ENCODE measurements around the gene MCOLN1.

Gene MCOLN1

GRCh38 chr19:7522072-7522922 lies at the start of gene MCOLN1:
MCOLN1 (plus strand) TSS chr19:7522624; CDS start chr19:7522751, 127 bp downstream.
- DNase-seq (ENCODE audit: low read depth) = peak; percentile 93

DNA sequence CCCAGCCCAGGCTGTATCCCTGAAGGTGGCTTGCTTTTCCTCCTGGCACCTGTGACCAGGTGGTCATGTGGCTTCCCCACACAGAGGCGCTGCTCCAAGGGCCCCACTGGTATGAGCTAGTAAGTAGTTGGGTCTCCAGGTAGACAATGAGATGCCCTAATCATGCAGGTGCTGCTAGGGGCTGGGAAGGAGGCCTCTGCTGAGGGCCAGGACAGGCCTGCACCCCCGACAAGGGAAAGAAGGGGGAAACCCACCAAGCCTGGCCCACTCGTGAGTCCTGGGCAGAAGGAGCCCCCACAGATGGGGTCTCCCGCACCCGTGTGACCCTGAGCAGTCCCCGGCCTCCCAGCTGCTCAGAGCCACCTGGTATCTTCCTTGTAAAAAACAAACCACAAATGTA lies 46.8 kb upstream of the MCOLN1 start:
- DNase-seq (ENCODE audit: low read depth) = no peak

DNA sequence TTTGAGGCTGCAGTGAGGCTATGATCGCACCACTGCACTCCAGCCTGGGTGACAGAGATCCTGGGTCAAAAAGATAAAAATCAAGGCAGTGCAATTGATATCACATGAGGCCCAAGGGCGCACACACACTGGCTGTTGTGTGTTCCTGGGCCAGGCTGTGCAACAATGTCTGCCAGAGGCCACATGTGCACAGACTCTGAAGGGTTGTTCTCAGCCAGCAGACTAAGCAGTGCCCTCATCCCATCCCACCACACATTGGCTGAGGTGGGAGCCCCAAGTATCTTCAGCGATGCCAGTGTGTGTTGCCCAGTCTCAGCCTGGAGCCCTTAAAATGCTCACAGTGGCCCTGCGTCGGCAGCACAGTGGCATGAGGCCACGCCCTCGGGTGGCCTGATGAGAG lies 46.2 kb upstream of the MCOLN1 start:
- DNase-seq (ENCODE audit: low read depth) = no peak

DNA sequence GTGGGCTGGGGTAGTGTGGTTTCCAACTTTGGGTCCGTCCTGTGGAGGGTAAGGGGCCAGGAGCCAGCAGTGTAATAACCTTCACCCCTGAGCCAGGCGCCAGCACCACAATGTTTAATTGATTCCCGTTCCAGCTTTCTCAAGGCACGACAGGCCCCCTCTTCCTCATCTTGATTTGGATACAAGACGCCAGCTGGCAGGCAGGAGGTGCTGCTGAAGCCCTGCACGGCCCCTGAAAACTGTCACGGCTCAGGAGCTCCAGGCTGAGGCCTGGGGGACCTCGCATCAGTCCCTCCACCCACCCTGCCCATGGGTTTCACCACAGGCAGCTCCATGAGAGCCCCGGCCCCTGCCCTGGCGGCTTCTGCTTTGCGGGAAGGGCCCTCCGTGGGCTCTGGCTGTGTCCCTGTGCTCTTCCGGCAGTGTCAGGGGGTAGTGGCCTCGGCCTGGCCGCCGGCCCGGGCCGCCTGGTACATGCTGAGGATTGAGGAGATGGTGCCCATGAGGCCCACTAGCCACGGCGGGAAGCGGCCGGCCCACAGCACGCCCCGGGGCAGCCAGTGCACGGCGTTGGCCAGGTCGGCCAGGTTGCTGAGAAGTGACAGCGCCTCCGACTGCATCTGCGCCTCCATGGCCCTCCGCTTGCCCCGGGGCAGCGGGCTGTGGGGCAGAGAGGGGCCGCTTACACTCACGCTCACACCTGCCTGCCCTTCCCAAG lies 45.5 kb upstream of the MCOLN1 start:
- DNase-seq (ENCODE audit: low read depth) = no peak

DNA sequence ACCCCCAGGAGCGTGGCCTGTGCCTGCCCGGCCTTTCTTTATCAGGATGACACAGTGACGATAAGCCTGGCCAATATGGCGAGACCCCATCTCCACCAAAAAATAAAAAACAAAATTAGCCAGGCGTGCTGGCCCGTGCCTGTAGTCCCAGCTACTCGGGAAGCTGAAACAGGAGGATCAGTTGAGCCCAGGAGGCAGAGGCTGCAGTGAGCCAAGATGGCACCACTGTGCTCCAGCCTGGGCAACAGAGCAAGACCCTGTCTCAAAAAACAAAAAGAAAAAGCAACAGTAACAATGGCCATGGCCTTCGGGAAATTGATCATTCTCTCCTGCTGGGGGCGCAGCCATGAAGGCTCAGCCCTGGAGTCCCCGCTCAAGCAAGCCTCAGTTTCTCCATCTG lies 44.7 kb upstream of the MCOLN1 start:
- no peak for DNase-seq (ENCODE audit: low read depth)

DNA sequence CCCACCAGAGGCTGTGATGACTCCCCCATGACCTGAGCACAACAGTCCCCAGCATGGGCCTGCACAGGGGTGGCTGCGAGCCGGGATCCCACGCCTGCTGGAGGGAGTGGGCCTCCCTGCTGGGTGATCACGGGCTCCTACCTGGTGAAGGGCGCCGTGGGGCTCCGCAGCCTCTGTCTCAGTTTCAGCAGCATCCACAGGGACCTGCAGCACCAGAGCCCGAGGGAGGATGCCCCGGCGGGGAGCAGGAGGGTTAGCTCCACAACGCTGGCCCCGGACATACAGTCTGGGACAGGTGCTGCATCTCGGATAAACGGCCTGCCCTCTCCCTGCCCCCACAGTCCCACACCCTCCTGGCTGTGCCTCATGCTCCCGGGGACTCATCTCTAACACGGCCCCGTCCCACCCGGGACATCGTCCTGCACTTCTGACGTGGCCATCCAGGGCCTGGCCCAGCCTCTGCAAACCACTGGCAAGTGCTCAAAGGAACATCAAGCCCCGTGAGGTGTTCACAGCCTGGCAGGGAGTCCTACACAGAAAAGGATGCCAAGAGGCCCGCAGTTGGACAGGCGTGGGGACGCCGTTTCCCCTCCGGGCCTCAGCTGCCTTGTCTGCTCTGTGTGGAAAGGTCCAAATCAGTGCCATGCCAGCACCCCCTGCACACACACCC lies 44.1 kb upstream of the MCOLN1 start:
- DNase-seq (ENCODE audit: low read depth) = no peak

GRCh38 chr19:7478843-7479227 lies 43.6 kb upstream of the MCOLN1 start:
- DNase-seq (ENCODE audit: low read depth) = no peak

DNA sequence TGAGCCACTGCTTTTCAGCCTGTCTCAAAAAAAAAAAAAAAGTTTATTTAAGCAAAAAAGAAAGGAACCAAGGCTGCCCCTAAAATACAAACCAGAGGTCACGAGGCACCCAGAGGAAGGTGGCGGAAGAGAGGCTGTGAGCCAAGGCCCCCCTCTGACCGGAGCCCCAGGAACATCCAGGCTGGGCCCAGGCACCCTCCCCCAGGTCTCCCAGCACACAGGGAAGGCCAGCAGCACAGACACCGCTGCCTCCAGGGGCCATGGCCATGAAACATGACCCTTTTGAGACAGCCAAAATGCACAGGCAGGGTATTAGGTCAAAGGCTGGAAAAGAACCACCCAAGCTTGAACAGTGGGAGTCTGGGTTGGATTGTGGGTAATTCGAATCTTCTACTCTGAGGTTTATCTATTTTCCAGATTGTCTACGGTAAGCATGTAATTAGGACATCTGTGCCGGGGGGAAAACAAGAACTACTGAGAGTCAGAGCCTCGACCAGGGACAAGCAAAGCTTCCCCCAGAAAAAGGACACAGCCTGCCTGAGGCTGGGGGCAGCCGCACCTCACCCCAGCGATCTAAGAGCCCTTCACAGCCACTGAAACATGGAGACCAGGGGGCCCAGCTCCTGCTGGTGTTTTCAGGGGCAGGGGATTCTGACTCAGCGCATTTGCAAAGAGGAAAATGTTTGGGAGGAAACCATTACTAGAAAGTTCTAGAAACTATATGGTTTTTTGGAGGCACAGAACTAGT lies 42.0 kb upstream of the MCOLN1 start:
- no peak for DNase-seq (ENCODE audit: low read depth)

- DNase-seq (ENCODE audit: low read depth) = no peak
Observed at GRCh38 chr19:7480970-7481255, 41.5 kb upstream of the MCOLN1 start.

- no peak for DNase-seq (ENCODE audit: low read depth)
Observed at GRCh38 chr19:7482584-7483439, 39.6 kb upstream of the MCOLN1 start.

DNA sequence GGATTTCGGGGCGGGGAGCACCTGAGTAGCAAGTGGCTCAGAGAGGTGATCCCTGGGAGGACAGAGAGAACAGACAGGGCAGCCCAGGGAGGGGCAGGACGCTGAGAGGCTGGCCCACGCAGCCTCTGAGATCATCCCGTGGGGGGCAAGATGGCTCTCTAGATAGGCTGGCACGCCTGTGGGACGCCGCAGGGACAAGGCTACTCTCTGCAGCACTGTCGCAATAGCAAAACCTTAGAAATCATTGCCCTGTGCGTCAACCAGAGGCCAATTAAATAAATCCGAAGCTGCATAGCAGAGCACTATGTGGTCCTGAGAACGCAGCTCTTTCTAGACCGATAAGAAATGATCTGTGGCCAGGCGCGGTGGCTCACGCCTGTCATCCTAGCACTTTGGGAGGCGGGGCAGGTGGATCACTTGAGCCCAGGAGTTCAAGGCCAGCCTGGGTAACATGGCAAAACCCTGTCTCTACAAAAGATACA lies 38.7 kb upstream of the MCOLN1 start:
- no peak for DNase-seq (ENCODE audit: low read depth)

- DNase-seq (ENCODE audit: low read depth) = no peak
Observed at GRCh38 chr19:7486923-7487322, 35.5 kb upstream of the MCOLN1 start.

DNA sequence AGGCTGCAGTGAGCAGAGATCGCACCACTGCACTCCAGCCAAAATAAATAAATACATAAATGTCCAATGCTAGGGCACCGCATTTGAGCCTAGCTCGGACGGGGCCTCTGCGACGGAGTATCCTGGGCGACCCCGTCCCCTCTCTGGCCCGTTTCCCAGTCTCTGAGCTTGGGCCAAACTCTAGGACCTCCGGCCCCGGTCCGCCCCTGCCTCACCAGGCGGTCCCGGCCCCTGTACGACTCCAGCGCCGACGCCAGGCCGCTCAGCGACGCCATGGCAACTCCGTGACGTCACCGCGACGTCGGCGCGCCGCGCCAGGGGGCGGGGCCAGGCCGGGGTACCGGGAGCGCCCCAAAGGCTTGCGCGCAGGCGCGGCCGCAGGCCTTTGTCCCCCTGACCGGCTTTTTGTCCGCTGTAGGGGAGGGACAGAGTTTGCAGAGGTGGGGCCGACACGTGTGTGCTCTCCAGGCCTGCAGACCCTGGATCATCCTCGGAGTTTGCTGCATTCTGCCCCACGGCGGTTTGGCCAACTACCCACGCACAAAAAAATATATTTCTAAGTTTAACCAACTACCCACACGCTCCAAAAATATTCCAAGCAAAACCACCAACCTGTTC lies 33.6 kb upstream of the MCOLN1 start, which contains the start of gene PEX11G:
Gene PEX11G (minus strand): TSS at position 300 of the 618 bp plus-strand sequence. CDS start 25 bp downstream, at position 275.
- DNase-seq (ENCODE audit: low read depth) = peak; percentile 64

GRCh38 chr19:7489609-7490044 lies 32.8 kb upstream of the MCOLN1 start:
- no peak for DNase-seq (ENCODE audit: low read depth)

GRCh38 chr19:7492142-7492541 lies 30.3 kb upstream of the MCOLN1 start:
- peak; percentile 34 for DNase-seq (ENCODE audit: low read depth)

- no peak for DNase-seq (ENCODE audit: low read depth)
Observed at GRCh38 chr19:7492558-7492957, 29.9 kb upstream of the MCOLN1 start.

- no peak for DNase-seq (ENCODE audit: low read depth)
Observed at GRCh38 chr19:7494416-7495098, 27.9 kb upstream of the MCOLN1 start.

GRCh38 chr19:7497292-7497691 lies 25.1 kb upstream of the MCOLN1 start:
- no peak for DNase-seq (ENCODE audit: low read depth)

- no peak for DNase-seq (ENCODE audit: low read depth)
Observed at GRCh38 chr19:7500811-7501450, 21.5 kb upstream of the MCOLN1 start.
